Measurements from ENCODE around the gene OSER1. TPM values are rescaled to one million over a fixed set of nuclear protein-coding genes. Genes with fewer than 3 reads are reported as not detected.
"Not testable (repeated sequence)": the region's sequence is repeated elsewhere in the genome, so short reads cannot be mapped to it uniquely, and the experiment has no call there.

Gene OSER1
- total RNA-seq, 1 donor from 2014 or later, result 51.8 TPM

DNA sequence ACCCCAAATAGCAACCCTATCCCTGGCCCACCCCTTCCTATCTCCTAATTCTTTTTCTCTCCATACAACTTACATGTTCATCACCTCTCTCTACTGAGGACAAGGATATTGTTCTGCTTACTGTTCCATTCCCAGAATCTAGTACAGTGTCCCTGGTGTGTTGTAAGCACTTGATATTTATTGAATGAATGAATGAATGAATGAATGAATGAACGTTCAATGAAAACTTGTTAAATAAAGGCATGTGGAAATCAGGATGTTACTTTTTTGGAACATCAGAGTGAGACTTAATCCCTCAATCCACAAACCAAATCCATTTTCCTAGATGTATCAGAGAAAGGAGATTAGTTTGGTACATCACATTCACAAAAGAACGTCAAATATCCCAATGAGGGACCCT is 16.8 kb downstream of the OSER1 start:
- peaks cover 23% of the 10 kb centered on the region for H4K20me1 ChIP-seq (ENCODE audit: low read depth)
- peaks cover 2% of the 10 kb centered on the region for H3F3A ChIP-seq (ENCODE audit: low read depth)
- H3K79me2 ChIP-seq (ENCODE audit: low read depth), result peaks cover 2% of the 10 kb centered on the region
- Mint-ChIP-seq H3K27ac (no peak overlapping the region), H3K36me3 (peaks cover 15% of the 10 kb centered on the region), H3K4me1 (peaks cover 18% of the 10 kb centered on the region), H3K4me3 (no peak overlapping the region), H3K27me3 (ENCODE audit: insufficient read depth, low read depth) (peaks cover 3% of the 10 kb centered on the region), H3K9me3 (no peaks in the 10 kb centered on the region)
- H2AFZ ChIP-seq (replicated peaks), result no peak overlapping the region
- H3K4me1 ChIP-seq, result no peaks in the 10 kb centered on the region
- TF ChIP-seq EZH2phosphoT487 (IDR thresholded peaks at IDR 0.05), result no peak
- TF ChIP-seq EZH2 (IDR thresholded peaks at IDR 0.05), result no peak
- TF ChIP-seq, protein P1, sequence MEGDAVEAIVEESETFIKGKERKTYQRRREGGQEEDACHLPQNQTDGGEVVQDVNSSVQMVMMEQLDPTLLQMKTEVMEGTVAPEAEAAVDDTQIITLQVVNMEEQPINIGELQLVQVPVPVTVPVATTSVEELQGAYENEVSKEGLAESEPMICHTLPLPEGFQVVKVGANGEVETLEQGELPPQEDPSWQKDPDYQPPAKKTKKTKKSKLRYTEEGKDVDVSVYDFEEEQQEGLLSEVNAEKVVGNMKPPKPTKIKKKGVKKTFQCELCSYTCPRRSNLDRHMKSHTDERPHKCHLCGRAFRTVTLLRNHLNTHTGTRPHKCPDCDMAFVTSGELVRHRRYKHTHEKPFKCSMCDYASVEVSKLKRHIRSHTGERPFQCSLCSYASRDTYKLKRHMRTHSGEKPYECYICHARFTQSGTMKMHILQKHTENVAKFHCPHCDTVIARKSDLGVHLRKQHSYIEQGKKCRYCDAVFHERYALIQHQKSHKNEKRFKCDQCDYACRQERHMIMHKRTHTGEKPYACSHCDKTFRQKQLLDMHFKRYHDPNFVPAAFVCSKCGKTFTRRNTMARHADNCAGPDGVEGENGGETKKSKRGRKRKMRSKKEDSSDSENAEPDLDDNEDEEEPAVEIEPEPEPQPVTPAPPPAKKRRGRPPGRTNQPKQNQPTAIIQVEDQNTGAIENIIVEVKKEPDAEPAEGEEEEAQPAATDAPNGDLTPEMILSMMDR (IDR thresholded peaks at IDR 0.05), result no peak
- peaks cover 4% of the 10 kb centered on the region for H3K27me3 ChIP-seq
- peaks cover 5% of the 10 kb centered on the region for H3K36me3 ChIP-seq
- no peak overlapping the region for H3K9ac ChIP-seq
- H3K4me3 ChIP-seq, result no peak overlapping the region
- no peak overlapping the region for H3K4me2 ChIP-seq
- DNase-seq (ENCODE audit: low spot score), result no peak
- no peak overlapping the region for H3K27ac ChIP-seq
- H3K9me3 ChIP-seq (ENCODE audit: low read depth), result no peaks in the 10 kb centered on the region

DNA sequence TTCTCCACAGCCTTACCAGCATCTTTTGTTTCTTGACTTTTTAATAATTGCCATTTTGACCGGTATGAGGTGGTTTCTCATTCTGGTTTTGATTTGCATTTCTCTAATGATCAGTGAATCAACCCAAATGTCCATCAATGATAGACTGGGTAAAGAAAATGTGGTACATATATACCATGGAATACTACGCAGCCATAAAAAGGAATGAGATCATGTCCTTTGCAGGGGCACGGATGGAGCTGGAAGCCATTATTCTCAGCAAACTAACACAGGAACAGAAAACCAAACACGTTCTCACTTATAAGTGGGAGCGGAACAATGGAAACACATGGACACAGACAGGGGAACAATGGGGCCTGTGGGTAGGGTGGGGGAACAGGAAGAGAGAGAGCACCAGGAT is 18.9 kb downstream of the OSER1 start:
- Histone ChIP-seq H4K20me1 (ENCODE audit: low read depth) (peaks cover 11% of the 10 kb centered on the region), H3K27me3 (peaks cover 19% of the 10 kb centered on the region)
- H3K4me3 Mint-ChIP-seq; H3K27ac ChIP-seq; H3F3A ChIP-seq (ENCODE audit: low read depth); H3K27ac Mint-ChIP-seq; H3K9me3 Mint-ChIP-seq; DNase-seq (ENCODE audit: low spot score); H3K36me3 ChIP-seq; H3K9ac ChIP-seq; H3K4me1 ChIP-seq; H3K9me3 ChIP-seq (ENCODE audit: low read depth); H3K4me2 ChIP-seq; H3K36me3 Mint-ChIP-seq; H3K4me3 ChIP-seq; H3K27me3 Mint-ChIP-seq (ENCODE audit: insufficient read depth, low read depth); H3K79me2 ChIP-seq (ENCODE audit: low read depth); H2AFZ ChIP-seq (replicated peaks): not testable (repeated sequence)
- peaks cover 29% of the 10 kb centered on the region for H3K4me1 Mint-ChIP-seq

DNA sequence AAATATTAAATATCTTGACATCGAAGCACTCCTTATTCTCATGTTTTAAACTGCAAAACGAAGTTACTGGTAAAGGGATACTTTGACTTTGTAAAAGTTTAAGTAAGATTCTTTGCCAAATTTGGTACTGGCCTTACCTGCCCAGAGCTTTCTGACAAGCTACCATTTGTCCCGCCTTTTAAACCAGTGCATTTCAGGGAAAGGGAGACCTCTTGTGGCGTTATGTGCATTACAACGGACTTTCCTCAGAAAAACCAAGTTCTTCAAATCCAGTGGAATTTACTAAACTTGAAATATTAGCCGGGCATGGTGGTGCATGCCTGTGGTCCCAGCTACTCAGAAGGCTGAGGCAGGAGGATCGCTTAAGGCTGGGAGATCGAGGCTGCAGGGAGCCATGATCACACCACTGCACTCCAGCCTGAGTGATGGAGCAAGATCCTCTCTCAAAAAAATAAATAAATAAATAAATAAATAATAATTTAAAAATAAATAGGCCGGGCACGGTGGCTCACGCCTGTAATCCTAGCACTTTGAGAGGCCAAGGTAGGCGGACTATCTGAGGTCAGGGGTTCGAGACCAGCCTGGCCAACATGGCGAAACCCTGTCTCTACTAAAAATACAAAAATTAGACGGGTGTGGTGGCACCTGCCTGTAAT is 20.2 kb downstream of the OSER1 start:
- peaks cover 20% of the 10 kb centered on the region for H3K4me1 Mint-ChIP-seq
- H3K27ac Mint-ChIP-seq; H4K20me1 ChIP-seq (ENCODE audit: low read depth); H3K4me3 ChIP-seq; H3K36me3 Mint-ChIP-seq; H3K4me2 ChIP-seq; H2AFZ ChIP-seq (replicated peaks); H3K9me3 ChIP-seq (ENCODE audit: low read depth); H3K27me3 Mint-ChIP-seq (ENCODE audit: insufficient read depth, low read depth); H3F3A ChIP-seq (ENCODE audit: low read depth); H3K9ac ChIP-seq; H3K27ac ChIP-seq; H3K36me3 ChIP-seq; H3K4me3 Mint-ChIP-seq; H3K4me1 ChIP-seq; H3K9me3 Mint-ChIP-seq; H3K79me2 ChIP-seq (ENCODE audit: low read depth): not testable (repeated sequence)
- TF ChIP-seq, protein P1 (IDR thresholded peaks at IDR 0.05), result peak; percentile 88
- H3K27me3 ChIP-seq, result peaks cover 25% of the 10 kb centered on the region
- DNase-seq (ENCODE audit: low spot score), result peak; percentile 75

DNA sequence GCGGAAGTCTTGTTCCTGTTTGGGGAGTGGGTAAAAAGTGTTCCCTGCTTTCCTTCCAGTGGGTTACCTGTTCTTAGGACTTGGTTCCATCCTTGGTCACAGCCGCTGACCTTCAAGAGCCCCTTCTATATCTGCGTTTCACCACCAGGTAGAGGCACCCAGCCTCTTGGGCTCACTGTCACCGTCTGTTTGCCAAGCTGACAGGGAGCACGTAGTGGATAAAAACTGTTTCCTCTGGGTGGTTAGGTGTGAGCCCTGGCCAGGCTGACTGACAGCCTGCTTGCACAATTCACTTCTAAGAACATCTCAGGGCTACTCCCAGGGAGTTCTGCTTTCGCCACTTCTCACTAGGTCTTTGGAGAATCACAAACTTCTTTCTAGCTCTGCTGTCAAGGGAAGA is 21.8 kb downstream of the OSER1 start:
- H3K27ac Mint-ChIP-seq, result no peak overlapping the region
- peaks cover 20% of the 10 kb centered on the region for H3K4me1 Mint-ChIP-seq
- no peak overlapping the region for H3K4me3 ChIP-seq
- H4K20me1 ChIP-seq (ENCODE audit: low read depth), result no peaks in the 10 kb centered on the region
- peaks cover 25% of the 10 kb centered on the region for H3K27me3 ChIP-seq
- no peaks in the 10 kb centered on the region for H3K36me3 ChIP-seq
- no peak overlapping the region for H3K4me3 Mint-ChIP-seq
- H3K4me1 ChIP-seq, result no peaks in the 10 kb centered on the region
- H3K27ac ChIP-seq, result no peak overlapping the region
- no peaks in the 10 kb centered on the region for H3K9me3 Mint-ChIP-seq
- H3K9me3 ChIP-seq (ENCODE audit: low read depth), result no peaks in the 10 kb centered on the region
- no peaks in the 10 kb centered on the region for H3K79me2 ChIP-seq (ENCODE audit: low read depth)
- TF ChIP-seq, protein P1 (IDR thresholded peaks at IDR 0.05), result no peak
- TF ChIP-seq EZH2phosphoT487 (IDR thresholded peaks at IDR 0.05) (no peak), EZH2 (IDR thresholded peaks at IDR 0.05) (no peak)
- H3K27me3 Mint-ChIP-seq (ENCODE audit: insufficient read depth, low read depth), result peaks cover 3% of the 10 kb centered on the region
- H3K9ac ChIP-seq, result no peak overlapping the region
- no peak for DNase-seq (ENCODE audit: low spot score)
- no peak overlapping the region for H2AFZ ChIP-seq (replicated peaks)
- H3K36me3 Mint-ChIP-seq, result no peaks in the 10 kb centered on the region
- H3F3A ChIP-seq (ENCODE audit: low read depth), result peaks cover 4% of the 10 kb centered on the region
- H3K4me2 ChIP-seq, result no peak overlapping the region

Data from neural progenitor cell (in vitro differentiated cells).